GM18526 (cell line): ENCODE measurements around the gene TBCK.

Experiments used
- POLR2A ChIP-seq: IDR thresholded peaks from 3 replicates; pipeline ENCODE4 v1.6.1; 2011; ENCODE audit not compliant: insufficient read length; ENCODE audit errors: extremely low read depth

Gene TBCK

DNA sequence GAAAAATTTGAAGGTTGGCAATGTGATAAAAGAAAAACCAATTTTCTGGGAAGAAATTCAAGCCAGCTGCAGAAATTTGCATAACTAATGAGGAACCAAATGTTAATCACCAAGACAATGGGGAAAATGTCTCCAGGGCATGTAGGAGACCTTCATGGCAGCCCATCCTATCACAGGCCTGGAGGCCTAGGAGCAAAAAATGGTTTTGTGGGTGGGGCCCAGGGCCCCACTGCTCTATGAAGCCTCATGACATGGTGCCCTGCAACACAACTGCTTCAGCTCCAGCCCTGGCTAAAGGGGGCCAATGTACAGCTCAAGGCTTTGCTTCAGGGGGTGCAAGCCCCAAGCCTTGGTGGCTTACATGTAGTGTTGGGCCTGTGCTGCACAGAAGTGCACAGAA lies 184.0 kb downstream of the TBCK start:
- no peak for TF ChIP-seq POLR2A

DNA sequence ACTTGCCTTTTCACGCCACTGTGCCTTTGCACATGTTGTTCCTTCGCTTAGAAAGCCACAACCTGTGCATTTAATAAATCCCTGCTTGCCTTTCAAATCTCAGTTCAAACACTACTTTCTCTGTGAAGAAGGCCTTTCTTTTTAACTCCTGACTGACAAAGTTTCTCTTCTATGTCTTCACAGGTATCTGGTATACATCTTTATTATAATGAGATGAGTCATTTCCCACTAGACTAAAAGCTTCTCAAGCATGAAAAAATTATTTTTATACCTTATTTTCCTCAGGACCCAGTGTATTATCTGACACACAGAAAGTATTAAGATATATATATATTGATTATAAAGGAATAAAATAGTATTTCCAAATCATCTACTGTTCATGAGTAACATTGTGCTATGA lies 189.9 kb downstream of the TBCK start:
- TF ChIP-seq POLR2A = no peak

DNA sequence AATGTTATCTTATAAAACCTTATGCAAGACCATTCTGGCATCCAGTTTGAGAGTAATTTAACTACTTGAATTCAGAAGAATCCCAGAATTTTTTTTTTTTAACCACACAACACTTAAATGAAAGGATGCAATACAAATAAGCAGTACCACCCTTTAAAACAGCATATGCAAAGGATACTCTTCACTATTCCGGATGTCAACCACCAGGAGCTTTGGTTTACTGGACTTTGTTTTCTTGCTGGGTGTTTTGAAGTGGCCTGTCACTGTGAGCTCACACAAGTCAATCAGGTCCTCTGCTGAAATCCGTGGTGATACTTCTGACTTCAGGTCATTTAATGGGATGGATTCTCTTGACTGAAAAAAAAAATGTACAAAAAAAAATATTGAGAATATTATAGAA lies 200.0 kb downstream of the TBCK start:
- no peak for TF ChIP-seq POLR2A

DNA sequence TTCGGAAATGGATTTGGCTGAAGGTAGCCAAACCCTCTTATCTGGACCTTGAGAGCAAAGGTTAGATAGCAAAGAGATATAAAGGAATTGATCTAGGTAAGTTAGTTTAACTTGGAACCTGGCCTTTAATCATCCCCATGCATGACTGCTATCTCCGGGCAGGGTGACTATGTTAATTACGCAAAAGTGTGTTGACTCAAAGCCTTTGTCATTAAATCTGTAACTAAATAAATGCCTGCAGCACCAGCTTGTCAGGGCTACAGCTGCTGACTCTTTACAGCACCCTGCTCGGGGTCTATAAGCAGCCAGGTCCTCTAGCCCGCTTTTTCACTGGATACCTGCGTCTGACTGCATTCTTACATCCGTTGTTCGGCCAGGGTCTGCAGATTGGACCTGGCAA lies 201.7 kb downstream of the TBCK start:
- no peak for TF ChIP-seq POLR2A

DNA sequence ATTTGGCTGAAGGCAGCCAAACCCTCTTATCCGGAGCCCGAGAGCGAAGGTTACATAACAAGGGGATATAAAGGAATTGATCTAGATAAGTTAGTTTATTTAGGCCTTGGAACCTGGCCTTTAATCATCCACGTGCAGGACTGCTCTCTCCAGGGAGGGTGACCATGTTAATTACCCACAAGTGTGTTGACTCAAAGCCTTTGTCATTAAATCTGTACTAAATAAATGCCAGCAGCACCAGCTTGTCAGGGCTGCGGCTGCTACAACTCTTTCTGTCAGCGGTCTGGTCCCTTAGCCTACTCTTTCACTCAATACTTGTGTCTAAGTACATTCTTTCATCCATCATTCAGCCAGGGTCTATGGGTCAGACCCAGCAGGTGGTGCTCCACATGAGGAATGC lies 206.1 kb downstream of the TBCK start:
- TF ChIP-seq POLR2A = no peak

DNA sequence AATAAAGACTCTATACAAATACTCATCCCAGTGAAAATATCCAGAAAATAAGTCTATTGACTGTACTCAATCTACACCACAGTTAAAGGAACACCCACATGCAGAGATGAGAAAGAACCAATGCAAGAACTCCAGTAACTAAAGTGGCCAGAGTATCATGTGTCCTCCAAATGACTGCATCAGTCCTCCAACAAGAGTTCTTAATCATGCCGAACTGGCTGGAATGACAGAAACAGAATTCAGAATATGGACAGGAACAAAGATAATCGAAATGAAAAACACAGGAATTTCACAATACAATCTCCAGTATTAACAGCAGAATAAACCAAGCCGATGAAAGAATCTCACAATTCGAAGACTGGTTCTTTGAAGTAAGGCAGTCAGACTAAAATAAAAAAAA lies 210.3 kb downstream of the TBCK start:
- TF ChIP-seq POLR2A = no peak

DNA sequence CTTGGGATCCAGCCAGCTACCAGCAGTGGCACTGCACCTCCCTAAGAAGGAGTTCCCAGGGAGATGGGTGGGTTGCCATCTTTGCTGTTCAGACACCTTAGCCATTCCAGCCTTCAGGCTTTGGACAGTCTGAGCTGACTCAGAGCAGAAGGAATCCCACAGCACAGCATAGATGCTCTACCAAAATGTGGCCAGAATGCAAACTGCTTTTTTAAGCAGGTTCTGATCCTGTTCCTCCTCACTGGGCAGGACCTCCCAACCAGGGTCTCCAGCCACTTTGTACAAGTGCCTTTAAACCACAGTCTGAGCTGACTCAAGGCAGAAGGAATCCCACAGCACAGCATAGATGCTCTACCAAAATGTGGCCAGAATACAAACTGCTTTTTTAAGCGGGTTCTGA lies 211.7 kb downstream of the TBCK start:
- no peak for TF ChIP-seq POLR2A

DNA sequence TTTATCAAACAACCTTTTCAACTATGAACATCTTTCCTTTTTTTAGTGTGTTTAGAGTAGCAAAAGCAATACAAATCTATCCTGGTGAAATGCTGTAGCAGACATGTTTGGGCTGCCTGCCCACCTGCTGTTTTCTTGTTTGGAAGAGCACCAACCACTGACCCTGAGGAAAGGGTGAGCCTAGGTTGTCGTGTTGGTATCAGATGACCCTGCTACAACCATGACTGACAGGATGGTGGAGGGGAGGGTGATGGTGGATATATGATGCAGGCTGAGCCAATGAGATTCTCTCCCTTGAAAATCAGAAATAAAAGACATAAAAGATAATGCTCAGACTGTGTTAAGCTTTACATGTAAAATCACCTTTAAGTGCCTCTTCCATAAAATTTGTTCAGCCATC lies 219.6 kb downstream of the TBCK start:
- no peak for TF ChIP-seq POLR2A

DNA sequence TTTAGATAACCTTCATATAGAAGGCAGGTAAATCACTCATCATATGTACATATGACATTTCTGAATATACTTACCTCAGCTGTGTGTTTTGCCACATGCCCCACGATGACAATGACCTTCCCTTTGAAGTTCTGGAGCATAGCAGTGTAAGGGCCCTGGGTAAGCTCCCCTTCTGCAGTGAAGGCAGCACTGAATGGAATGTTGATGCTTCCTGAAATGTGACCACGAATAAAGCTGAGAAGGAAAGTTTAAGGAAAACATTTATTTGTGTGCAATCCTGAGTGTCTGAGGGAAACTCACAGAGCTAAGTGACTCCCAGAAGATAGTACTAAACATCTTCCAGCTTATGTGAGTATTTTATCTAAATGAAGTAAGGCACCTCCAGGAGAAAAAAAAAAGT lies 220.6 kb downstream of the TBCK start:
- no peak for TF ChIP-seq POLR2A

DNA sequence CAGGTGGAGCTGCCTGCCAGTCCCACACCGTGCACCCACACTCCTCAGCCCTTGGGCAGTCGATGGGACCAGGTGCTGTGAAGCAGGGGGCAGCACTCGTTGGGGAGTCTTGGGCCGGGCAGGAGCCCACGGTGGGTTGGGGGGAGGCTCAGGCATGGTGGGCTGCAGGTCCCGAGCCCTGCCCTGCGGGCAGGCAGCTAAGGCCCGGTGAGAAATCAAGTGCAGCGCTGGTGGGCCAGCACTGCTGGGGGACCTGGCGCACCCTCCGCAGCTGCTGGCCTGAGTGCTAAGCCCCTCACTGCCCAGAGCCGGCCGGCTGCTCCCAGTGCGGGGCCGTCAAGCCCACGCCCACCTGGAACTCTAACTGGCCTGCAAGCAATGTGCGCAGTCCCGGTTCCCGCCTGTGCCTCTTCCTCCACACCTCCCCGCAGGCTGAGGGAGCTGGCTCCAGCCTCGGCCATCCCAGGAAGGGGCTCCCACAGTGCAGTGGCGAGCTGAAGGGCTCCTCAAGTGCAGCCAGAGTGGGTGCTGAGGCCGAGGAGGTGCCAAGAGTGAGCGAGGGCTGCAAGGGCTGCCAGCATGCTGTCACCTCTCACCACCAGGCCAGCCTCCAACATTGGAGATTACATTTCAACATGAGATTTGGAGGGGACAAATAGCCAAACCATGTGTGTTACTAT lies 223.5 kb downstream of the TBCK start:
- no peak for TF ChIP-seq POLR2A

DNA sequence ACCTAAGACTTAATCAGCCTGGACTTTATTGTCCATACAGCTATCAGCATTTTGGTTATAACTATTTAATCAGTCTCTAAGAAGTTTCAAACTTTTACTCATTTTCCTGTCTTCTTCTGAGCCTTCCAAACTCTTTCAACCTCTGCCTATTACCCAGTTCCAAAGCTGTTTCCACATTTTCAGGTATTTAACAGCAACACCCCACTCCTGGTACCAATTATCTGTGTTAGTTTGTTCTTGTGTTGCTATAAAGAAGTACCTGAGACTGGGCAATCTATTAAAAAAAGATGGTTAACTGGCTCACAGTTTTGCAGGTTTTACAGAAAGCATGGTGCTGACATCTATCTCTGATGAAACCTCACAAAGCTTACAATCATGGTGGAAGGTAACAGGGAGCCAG lies 225.2 kb downstream of the TBCK start:
- TF ChIP-seq POLR2A = no peak

DNA sequence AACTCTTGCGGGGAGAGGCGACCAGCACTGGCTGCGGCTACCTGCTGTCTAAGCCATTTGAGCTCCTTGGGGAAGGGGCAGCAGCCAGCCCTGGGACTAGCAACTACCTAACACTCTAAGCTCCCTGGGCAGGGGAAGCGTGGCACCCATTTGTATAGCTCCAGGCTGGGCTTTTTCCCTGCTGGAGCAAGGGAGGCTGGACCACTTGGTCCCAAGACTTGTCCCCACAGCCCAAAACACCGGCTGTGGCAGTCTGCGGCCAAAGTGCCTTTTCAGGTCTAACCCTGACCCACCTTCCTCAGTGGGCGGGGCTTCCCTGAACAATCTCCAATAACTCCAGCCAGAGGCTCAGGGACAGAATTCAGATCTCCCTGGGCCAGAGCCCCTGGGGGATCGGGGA lies 232.9 kb downstream of the TBCK start:
- no peak for TF ChIP-seq POLR2A

DNA sequence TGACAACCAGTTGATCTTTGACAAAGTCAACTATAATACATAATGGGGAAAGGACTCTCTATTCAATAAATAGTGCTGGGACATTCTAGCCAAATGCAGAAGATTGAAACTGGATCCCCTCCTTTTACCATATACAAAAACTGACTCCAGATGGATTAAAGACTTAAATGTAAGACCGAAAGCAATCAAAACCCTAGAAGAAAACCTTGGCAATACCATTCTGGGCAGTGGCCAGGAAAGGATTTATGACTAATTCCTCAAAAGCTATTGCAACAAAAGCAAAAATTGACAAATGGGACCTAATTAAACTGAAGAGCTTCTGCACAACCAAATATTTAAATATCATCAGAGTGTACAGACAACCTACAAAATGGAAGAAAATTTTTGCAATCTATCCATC lies 235.6 kb downstream of the TBCK start:
- TF ChIP-seq POLR2A = no peak

DNA sequence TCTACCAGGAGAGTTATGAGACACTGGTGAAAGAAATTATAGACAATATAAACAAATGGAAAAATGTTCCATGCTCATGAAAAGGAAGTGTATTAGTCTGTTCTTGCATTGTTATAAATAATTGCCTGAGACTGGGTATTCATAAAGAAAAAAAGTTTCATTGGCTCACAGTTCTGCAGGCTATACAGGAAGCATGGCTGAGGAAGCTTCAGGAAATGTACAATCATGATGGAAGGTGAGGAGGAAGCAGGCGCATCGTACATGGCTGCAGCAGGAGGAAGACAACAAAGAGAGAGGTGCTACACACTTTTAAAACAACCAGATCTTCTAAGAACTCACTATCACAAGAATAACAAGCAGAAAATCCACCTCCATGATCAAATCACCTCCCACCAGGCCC lies 236.4 kb downstream of the TBCK start:
- TF ChIP-seq POLR2A = no peak

DNA sequence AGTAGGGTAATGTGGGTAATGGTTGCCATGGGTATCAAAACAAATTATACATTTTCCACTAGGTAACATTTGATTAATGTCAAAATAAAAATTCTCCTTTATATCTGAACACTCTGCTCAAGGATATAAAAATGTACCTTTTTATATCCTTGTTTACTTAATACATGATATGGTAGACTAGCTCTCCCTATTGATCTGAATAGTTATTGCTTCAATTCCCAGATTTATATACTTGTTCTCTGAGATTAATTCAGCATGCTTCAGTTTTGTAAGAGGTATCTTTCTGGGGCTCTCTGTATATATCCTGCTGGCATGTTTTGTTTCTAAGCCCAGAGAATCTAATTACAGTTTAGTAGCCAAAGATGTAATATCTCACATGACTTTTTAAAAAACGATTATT lies 251.0 kb downstream of the TBCK start:
- TF ChIP-seq POLR2A = no peak

DNA sequence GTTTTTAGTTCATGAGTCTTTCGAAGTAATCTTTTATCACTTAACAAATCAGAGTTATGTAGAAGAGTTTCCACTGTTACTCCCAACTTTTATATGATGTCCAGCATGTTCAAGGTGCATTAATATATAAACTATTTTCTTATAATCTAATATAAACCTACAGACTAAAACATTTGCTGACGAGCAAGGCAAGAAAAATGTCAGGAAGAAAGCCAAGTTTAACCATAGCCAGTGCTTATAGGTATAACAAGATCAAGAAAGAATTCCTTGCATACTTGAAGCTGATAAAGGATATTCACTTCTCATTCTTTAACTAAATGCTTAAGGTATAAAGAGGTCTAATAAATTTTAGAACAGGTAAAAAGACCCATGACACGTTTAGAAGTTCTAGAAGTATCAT lies 253.0 kb downstream of the TBCK start:
- no peak for TF ChIP-seq POLR2A

DNA sequence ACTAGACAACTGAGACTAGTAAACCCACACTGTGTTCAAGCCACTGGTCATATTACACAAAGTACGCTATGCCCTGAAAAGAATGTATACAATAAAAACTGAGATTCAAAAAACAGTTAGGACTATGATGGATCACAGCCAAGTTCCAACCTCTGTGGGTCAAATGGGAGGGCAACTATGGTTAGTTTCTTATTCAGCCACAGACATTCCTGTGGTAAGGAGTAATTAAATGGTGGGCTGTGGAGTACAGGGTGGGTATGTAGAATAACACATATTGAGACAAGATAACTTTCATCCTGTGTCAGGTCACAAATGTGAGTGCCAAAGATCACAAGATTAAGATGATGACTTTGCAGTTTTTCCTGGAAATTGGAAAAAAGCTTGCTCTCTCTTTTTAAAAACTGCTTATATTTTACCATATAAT lies 253.5 kb downstream of the TBCK start:
- no peak for TF ChIP-seq POLR2A

DNA sequence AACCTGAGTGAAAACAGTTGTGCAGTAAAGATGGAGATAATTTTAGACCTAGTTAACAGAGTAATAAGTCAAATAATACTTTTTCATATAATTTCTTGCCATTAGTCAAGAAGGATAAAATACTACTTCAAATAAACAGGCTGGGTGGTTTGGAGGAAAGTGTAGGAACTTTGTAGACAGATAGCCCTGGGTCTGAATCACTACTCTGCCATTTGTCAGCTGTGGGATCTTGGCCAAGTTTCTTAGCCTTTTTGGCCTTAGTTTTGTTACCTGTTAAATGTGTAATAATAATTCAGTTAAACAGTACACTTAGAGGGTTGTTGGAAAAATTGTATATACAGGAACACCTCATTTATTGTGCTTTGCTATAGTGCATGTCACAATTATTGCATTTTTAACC lies 257.1 kb downstream of the TBCK start:
- TF ChIP-seq POLR2A = no peak
